ENCODE data around the gene PTHLH. TPM values are rescaled to one million over a fixed set of nuclear protein-coding genes. Genes with fewer than 3 reads are reported as not detected.
A peak's percentile ranks its signal among the peaks of the same experiment; 100 is the strongest.

PTHLH gene
- total RNA-seq, 6 donors from 2014 or later, result 0.44 to 2.9 (median 2.0) TPM; not detected in 3

DNA sequence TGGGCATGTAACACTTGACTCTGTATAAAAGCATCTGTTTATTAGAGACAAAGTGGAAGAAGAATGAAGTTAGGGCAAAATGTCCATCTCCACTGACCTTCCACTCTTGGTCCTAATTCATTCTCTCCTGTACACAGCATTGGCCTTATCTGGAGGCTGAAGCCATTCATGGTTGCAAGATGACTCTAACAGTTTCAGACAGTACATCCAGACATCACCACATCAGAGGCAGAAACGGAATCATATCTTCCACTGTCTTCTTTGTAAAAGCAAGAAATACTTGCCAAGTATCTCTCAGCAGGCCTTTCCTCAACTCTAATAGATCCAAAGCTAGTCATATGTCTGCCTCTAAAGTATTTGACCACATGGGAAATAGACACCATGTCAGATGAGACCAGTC is 41.1 kb downstream of the PTHLH start:
- no peaks in the 10 kb centered on the region for H3K27me3 ChIP-seq
- no peak for ATAC-seq (ENCODE audit: low FRiP score in 2 of 2)
- H3K4me1 ChIP-seq, result no peaks in the 10 kb centered on the region
- H3K36me3 ChIP-seq, result no peaks in the 10 kb centered on the region
- no peak overlapping the region for H3K27ac ChIP-seq
- no peak for TF ChIP-seq POLR2A (IDR thresholded peaks at IDR 0.05)
- no peak for TF ChIP-seq CTCF (IDR thresholded peaks at IDR 0.05)
- no peak for TF ChIP-seq EP300 (IDR thresholded peaks at IDR 0.05)
- no peak for TF ChIP-seq POLR2AphosphoS5 (IDR thresholded peaks at IDR 0.05)
- DNase-seq, result no peak
- 75 to 88% methylated on average over 1 of the region's 1 CpG for WGBS, 2 donors
- H3K4me3 ChIP-seq, result no peak overlapping the region
- no peaks in the 10 kb centered on the region for H3K9me3 ChIP-seq

DNA sequence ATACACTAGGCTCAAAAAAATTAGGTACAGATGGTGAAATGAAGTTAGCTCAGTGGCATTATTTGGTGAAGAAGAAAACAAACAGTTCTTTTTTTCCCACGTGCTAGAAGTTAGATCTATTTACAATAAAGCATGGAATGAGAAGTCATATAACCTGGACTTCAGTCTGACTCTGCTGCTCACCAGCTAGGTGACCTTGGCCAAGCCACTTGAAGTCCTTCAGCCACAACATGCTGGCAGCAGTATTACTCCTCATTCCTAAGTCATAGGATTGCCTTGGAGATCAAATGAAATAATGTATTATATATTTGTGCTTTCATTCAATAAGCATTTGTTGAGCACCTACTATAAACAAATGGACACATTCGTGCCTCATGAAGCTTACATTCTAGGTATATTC is 45.2 kb downstream of the PTHLH start:
- Histone ChIP-seq H3K36me3 (no peaks in the 10 kb centered on the region), H3K4me3 (no peak overlapping the region), H3K27me3 (no peaks in the 10 kb centered on the region), H3K4me1 (no peaks in the 10 kb centered on the region), H3K9me3 (no peaks in the 10 kb centered on the region), H3K27ac (no peak overlapping the region)
- TF ChIP-seq POLR2AphosphoS5 (IDR thresholded peaks at IDR 0.05) (no peak), CTCF (IDR thresholded peaks at IDR 0.05) (no peak), POLR2A (IDR thresholded peaks at IDR 0.05) (no peak), EP300 (IDR thresholded peaks at IDR 0.05) (no peak)
- DNase-seq (no peak), ATAC-seq (ENCODE audit: low FRiP score in 2 of 2) (no peak)
- 62 to 65% methylated on average over 2 of the region's 2 CpGs for WGBS, 2 donors

- H3K27ac ChIP-seq, result no peak overlapping the region
- H3K9me3 ChIP-seq, result no peaks in the 10 kb centered on the region
- no peaks in the 10 kb centered on the region for H3K4me1 ChIP-seq
- 69 to 73% methylated on average over 2 of the region's 2 CpGs for WGBS, 2 donors
- TF ChIP-seq POLR2AphosphoS5 (IDR thresholded peaks at IDR 0.05) (no peak), POLR2A (IDR thresholded peaks at IDR 0.05) (no peak), CTCF (IDR thresholded peaks at IDR 0.05) (no peak), EP300 (IDR thresholded peaks at IDR 0.05) (no peak)
- H3K36me3 ChIP-seq, result no peaks in the 10 kb centered on the region
- H3K27me3 ChIP-seq, result no peaks in the 10 kb centered on the region
- no peak overlapping the region for H3K4me3 ChIP-seq
- DNase-seq (no peak), ATAC-seq (ENCODE audit: low FRiP score in 2 of 2) (no peak)
Measured at GRCh38 chr12:27924350-27925135, 48.0 kb downstream of the PTHLH start.

DNA sequence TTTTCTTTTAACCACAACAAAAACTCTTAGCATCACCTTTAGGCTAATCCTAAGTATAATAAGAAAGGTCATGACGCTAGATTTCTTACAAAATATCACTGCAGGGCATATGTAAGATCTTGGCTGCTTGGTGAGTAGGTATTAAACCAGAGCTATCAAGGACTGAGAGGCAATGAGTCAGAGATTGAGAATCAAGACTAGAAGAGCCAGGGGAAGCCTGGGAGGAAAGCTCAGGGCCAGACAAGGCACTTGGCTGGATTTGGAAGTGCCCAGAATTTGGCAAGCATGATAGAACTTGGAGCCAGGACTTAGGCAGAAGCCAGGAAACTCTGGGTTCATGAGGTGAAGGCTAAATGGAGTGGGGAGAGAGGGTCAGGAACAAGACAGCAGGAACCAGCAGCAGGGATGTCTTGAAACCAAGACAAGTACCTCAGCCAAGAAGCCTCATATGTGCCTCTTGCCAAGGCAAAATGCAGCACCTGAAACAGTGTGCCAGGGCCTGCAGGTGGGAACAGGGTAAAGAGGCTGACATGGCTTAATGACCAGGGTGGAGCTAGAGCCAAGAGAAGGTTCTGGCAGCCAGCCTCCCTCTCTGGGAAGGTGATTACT is 49.9 kb downstream of the PTHLH start:
- peak in 1 of 2 donors; percentile 20 for ATAC-seq (ENCODE audit: low FRiP score in 2 of 2)
- H3K4me1 ChIP-seq, result no peaks in the 10 kb centered on the region
- no peak for DNase-seq

DNA sequence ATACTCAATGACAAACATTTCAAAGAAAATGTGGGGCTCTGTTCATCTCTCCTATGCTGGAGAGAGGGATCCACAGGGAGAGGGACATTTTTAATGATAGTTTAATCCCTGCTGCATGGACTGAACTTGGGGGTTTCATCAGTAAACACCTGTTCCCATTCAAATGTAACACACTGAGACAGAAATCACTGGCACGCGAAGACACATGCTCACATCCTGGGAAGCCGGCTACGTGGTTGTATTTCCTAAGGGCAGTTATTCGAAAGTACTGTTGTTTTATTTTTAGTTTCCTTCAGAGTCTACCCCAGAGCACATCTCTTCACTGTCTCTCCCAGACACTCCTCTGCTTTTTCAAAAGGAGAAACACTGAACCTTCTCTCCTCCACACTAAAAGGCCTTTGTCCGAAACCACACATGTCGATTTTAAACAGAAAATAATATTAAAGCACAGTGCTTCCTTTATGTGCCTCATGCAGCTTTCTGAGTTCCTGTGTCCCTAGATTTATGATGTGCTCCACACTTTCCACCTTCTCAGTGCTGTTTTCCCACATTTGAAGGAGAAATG is 52.8 kb downstream of the PTHLH start:
- no peak for ATAC-seq (ENCODE audit: low FRiP score in 2 of 2)
- no peak overlapping the region for H3K4me3 ChIP-seq
- no peaks in the 10 kb centered on the region for H3K4me1 ChIP-seq
- no peaks in the 10 kb centered on the region for H3K9me3 ChIP-seq
- H3K27ac ChIP-seq, result no peak overlapping the region
- H3K27me3 ChIP-seq, result no peaks in the 10 kb centered on the region
- H3K36me3 ChIP-seq, result no peaks in the 10 kb centered on the region
- TF ChIP-seq POLR2A (IDR thresholded peaks at IDR 0.05) (no peak), POLR2AphosphoS5 (IDR thresholded peaks at IDR 0.05) (no peak), EP300 (IDR thresholded peaks at IDR 0.05) (no peak), CTCF (IDR thresholded peaks at IDR 0.05) (no peak)
- 69 to 77% methylated on average over 7 of the region's 7 CpGs for WGBS, 2 donors
- no peak for DNase-seq

More for the DNA sequence above, 49.9 kb downstream of the PTHLH start:
- no peaks in the 10 kb centered on the region for H3K9me3 ChIP-seq
- H3K4me3 ChIP-seq, result no peak overlapping the region
- TF ChIP-seq POLR2A (IDR thresholded peaks at IDR 0.05), result no peak
- TF ChIP-seq POLR2AphosphoS5 (IDR thresholded peaks at IDR 0.05), result no peak
- WGBS, 2 donors, result 50 to 59% methylated on average over 1 of the region's 1 CpG
- no peak overlapping the region for H3K27ac ChIP-seq
- H3K27me3 ChIP-seq, result no peaks in the 10 kb centered on the region
- H3K36me3 ChIP-seq, result no peaks in the 10 kb centered on the region
